Measurements from ENCODE around the gene MMP11. TPM values are rescaled to one million over a fixed set of nuclear protein-coding genes. Genes with fewer than 3 reads are reported as not detected.

Gene MMP11
- total and polyA plus RNA-seq, 2 of the 4 experiments (the other 2 are of a cell fraction) = 2.2 to 6.0 TPM

DNA sequence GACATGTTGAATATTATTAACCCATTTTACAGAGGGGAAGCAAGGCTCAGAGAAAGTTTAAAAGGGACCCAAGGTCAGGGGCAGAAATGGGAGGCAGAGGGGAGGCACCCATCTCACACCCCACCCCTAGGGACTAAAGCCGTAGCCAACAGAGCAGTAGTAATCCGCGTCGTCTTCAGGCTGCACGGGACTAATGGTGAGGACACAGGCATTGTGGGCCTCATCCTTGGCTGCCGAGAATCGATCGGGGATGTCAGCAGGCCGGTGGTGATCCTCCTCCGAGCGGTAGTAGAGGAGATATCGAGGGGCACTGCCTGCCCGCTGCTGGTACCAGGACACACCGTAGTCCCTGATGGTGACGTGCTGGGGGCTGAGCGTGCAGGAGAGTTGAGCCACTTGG is 19.9 kb upstream of the MMP11 start:
- H4K91ac ChIP-seq (ENCODE audit: insufficient read depth, low read depth, low read length) = no peak overlapping the region
- no peak overlapping the region for H2BK20ac ChIP-seq (ENCODE audit: low read depth, low read length)
- H3K4ac ChIP-seq (ENCODE audit: low read depth, low read length) = no peak overlapping the region
- dilution Hi-C loops (cut with HindIII; ENCODE audit: low sequenced_read_pairs, unreplicated experiment) = no loop called here
- TF ChIP-seq, protein P1, sequence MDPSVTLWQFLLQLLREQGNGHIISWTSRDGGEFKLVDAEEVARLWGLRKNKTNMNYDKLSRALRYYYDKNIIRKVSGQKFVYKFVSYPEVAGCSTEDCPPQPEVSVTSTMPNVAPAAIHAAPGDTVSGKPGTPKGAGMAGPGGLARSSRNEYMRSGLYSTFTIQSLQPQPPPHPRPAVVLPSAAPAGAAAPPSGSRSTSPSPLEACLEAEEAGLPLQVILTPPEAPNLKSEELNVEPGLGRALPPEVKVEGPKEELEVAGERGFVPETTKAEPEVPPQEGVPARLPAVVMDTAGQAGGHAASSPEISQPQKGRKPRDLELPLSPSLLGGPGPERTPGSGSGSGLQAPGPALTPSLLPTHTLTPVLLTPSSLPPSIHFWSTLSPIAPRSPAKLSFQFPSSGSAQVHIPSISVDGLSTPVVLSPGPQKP (IDR thresholded peaks at IDR 0.05; ENCODE audit: borderline replicate concordance, low read depth, low read length) = no peak
- no peaks in the 10 kb centered on the region for H3K36me3 ChIP-seq (ENCODE audit: control insufficient read depth, insufficient read depth, low read length)
- peaks cover 4% of the 10 kb centered on the region for H3K4me1 ChIP-seq (ENCODE audit: control insufficient read depth, insufficient read depth, low read length)
- no peak overlapping the region for H3K4me2 ChIP-seq (ENCODE audit: low read depth, low read length)
- intact Hi-C loops (cut with micrococcal nuclease) = no loop called here
- ATAC-seq (ENCODE audit: low read depth) = no peak
- H3K56ac ChIP-seq (ENCODE audit: extremely low read depth, insufficient read depth, low read length) = no peak overlapping the region
- H2BK15ac ChIP-seq (ENCODE audit: low read depth, low read length) = no peak overlapping the region
- no TSS peak for BruUV-seq (replicated peaks)
- no peaks in the 10 kb centered on the region for H4K20me1 ChIP-seq (ENCODE audit: insufficient read depth, low read length)
- ChIA-PET POLR2A (ENCODE audit: unreplicated experiment) (interaction anchor here (0.5 kb wide), 1 partner anchor 97 kb away, joined by 3 read pairs; no protein-coding TSS in a partner anchor), CTCF (no interaction called here)
- no peak overlapping the region for H2BK120ac ChIP-seq (ENCODE audit: low read depth, low read length)
- WGBS, 2 experiments (ENCODE audit: extremely low coverage in 2 of 2, insufficient read length in 1 of 2) = 87% methylated on average over 4 of the region's 16 CpGs; no CpG with 5 or more reads in 1 of the 2 experiments
- no peak overlapping the region for H3K4me3 ChIP-seq (ENCODE audit: insufficient read depth, low read depth, low read length)
- peaks cover 8 to 20% of the 10 kb centered on the region in 2 experiments; a peak in 3 of 4 replicates for H3K79me1 ChIP-seq (ENCODE audit: low read depth in 1 of 2, low read length in 2 of 2)
- H4K8ac ChIP-seq (ENCODE audit: low read depth in 2 of 2, low read length in 2 of 2) = no peak overlapping the region
- H2BK5ac ChIP-seq (ENCODE audit: low read depth, low read length, poor library complexity, severe bottlenecking) = no peak overlapping the region
- no peaks in the 10 kb centered on the region for H3K9me3 ChIP-seq (ENCODE audit: control insufficient read depth, insufficient read depth, low read length)
- H4K5ac ChIP-seq (ENCODE audit: low read depth, low read length) = no peak overlapping the region
- H2AFZ ChIP-seq (replicated peaks; ENCODE audit: low read length, poor library complexity) = peak overlapping the region; percentile 8
- no peak overlapping the region for H3K18ac ChIP-seq (ENCODE audit: low read depth, low read length)
- no peak overlapping the region for H3K14ac ChIP-seq (replicated peaks; ENCODE audit: low read depth, low read length)
- H2AK9ac ChIP-seq (replicated peaks; ENCODE audit: low read depth, low read length, poor library complexity) = no peak overlapping the region
- DNase-seq = no peak
- no peak overlapping the region for H3K23ac ChIP-seq (ENCODE audit: low read depth, low read length)
- 0 out of 2 replicates have a peak, but pooled peaks cover 1% of the 10 kb centered on the region for H3K27me3 ChIP-seq (ENCODE audit: control insufficient read depth, insufficient read depth, low read length)
- H3K9ac ChIP-seq (ENCODE audit: low read depth, low read length) = no peak overlapping the region
- H3K9me1 ChIP-seq (ENCODE audit: insufficient read depth, low read length) = peaks cover 5% of the 10 kb centered on the region
- H3K27ac ChIP-seq (ENCODE audit: insufficient read depth, low read length) = no peak overlapping the region
- in situ Hi-C loops (cut with MboI; ENCODE audit: low sequenced_read_pairs) = no loop called here
- H2AK5ac ChIP-seq (ENCODE audit: low read depth, low read length) = no peak overlapping the region

Measured in IMR-90 (cell line).